ENCODE results near the gene NXN. TPM values are rescaled to one million over a fixed set of nuclear protein-coding genes. Genes with fewer than 3 reads are reported as not detected.

Gene NXN

Small RNA genes lying within 50 kb of the gene (small RNA-seq; reads per million reads assigned to genes)
- gene MIR3183 (ENCODE audit: low read depth): not detected
